PFSK-1 (cell line): ENCODE measurements around the gene U2AF1L4.

Source experiments
- FOXP2 ChIP-seq: optimal IDR thresholded peaks from 2 replicates; pipeline ENCODE3; 2011; ENCODE audit warnings: borderline replicate concordance, control low read depth, inconsistent platforms; ENCODE audit not compliant: insufficient read depth; ENCODE audit errors: extremely low read length, extremely low read depth
- POLR2AphosphoS5 ChIP-seq: IDR thresholded peaks from 2 replicates; pipeline ENCODE4 v1.6.1; 2012; ENCODE audit warnings: low read depth, mild to moderate bottlenecking, control low read depth, low read length, moderate library complexity
- REST ChIP-seq, 2 experiments: IDR thresholded peaks; 2 replicates each; pipeline versions ENCODE4 v1.6.1 to v1.8.0; 2011 to 2012; ENCODE audit warnings: low read depth in 2 of 2, low read length in 2 of 2, control low read depth in 1 of 2, inconsistent platforms in 1 of 2, mild to moderate bottlenecking in 1 of 2, moderate library complexity in 1 of 2; ENCODE audit not compliant: insufficient read depth in 1 of 2
- SIN3A ChIP-seq: IDR thresholded peaks from 2 replicates; pipeline ENCODE4 v1.6.1; 2012; ENCODE audit warnings: mild to moderate bottlenecking, low read length, moderate library complexity, borderline replicate concordance; ENCODE audit not compliant: insufficient read depth

- TF ChIP-seq POLR2AphosphoS5 (no peak), FOXP2 (no peak), REST (IDR thresholded peaks at IDR 0.05; ENCODE audit: insufficient read depth in 1 of 2, low read depth in 2 of 2, low read length in 2 of 2) (no peak), SIN3A (no peak)
Observed at GRCh38 chr19:35759697-35760096, 14.5 kb upstream of the U2AF1L4 start.
